Lower lobe of right lung (tissue), 2 donors: ENCODE results near the gene NEU3. TPM values are rescaled to one million over a fixed set of nuclear protein-coding genes. Genes with fewer than 3 reads are reported as not detected.

Experiments
- ATAC-seq, 2 donors: fragments of 200-7000 bp; cut with Tn5 transposase; one replicate each; pipeline ENCODE4 v1.9.1; 2020 to 2022; ENCODE audit warnings: mild to moderate bottlenecking in 2 of 2, moderate library complexity in 2 of 2
- DNase-seq: peaks from one replicate; pipeline ENCODE4 v3.0.0-alpha.2; 2020
- H3K27ac ChIP-seq: fragments of 200-600 bp; one replicate; pipeline ENCODE4 v1.8.0; 2022
- H3K27me3 ChIP-seq: fragments of 200-600 bp; one replicate; pipeline ENCODE4 v1.8.0; 2022; ENCODE audit warnings: low read depth
- H3K36me3 ChIP-seq: fragments of 200-600 bp; one replicate; pipeline ENCODE4 v1.8.0; 2022; ENCODE audit warnings: mild to moderate bottlenecking
- H3K4me1 ChIP-seq: fragments of 200-600 bp; one replicate; pipeline ENCODE4 v1.8.0; 2022
- H3K4me3 ChIP-seq: fragments of 200-600 bp; one replicate; pipeline ENCODE4 v1.8.0; 2022; ENCODE audit warnings: mild to moderate bottlenecking
- H3K9me3 ChIP-seq: fragments of 200-600 bp; one replicate; pipeline ENCODE4 v1.8.0; 2022
- intact Hi-C: fragments of 100-400 bp; cut with DNase I; formaldehyde crosslinking; loops from one replicate; pipeline ENCODE4 v1.11.0; 2022
- total RNA-seq: library from RNA; stranded (reverse); fragmentation: NEBNext Ultra II Directional; extraction: Animal tissue kit (Norgen Biotek cat#: 25700); gene quantifications from one replicate; pipeline ENCODE4 v1.2.1, GENCODE V29; 2021
- TF ChIP-seq, protein P1 (sequence below): fragments of 200-600 bp; IDR thresholded peaks from one replicate; pipeline ENCODE4 v1.8.0; 2022; ENCODE audit warnings: antibody characterized with exemption, mild to moderate bottlenecking
- donor health status: DM: no; HTN: yes; CAD: no; lungs with severe emphysema.

The NEU3 gene
- total RNA-seq, 1 donor from 2014 or later = 10.7 TPM

- DNase-seq = no peak
- H3K27me3 ChIP-seq = no peaks in the 10 kb centered on the region
- H3K4me3 ChIP-seq = no peak overlapping the region
- no peaks in the 10 kb centered on the region for H3K36me3 ChIP-seq
- no peak overlapping the region for H3K27ac ChIP-seq
- ATAC-seq = no peak
- H3K9me3 ChIP-seq = peaks cover 5% of the 10 kb centered on the region
- intact Hi-C loops = no loop called here
- H3K4me1 ChIP-seq = no peaks in the 10 kb centered on the region
- TF ChIP-seq, protein P1, sequence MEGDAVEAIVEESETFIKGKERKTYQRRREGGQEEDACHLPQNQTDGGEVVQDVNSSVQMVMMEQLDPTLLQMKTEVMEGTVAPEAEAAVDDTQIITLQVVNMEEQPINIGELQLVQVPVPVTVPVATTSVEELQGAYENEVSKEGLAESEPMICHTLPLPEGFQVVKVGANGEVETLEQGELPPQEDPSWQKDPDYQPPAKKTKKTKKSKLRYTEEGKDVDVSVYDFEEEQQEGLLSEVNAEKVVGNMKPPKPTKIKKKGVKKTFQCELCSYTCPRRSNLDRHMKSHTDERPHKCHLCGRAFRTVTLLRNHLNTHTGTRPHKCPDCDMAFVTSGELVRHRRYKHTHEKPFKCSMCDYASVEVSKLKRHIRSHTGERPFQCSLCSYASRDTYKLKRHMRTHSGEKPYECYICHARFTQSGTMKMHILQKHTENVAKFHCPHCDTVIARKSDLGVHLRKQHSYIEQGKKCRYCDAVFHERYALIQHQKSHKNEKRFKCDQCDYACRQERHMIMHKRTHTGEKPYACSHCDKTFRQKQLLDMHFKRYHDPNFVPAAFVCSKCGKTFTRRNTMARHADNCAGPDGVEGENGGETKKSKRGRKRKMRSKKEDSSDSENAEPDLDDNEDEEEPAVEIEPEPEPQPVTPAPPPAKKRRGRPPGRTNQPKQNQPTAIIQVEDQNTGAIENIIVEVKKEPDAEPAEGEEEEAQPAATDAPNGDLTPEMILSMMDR = no peak
Observed at GRCh38 chr11:75050516-75050915, 61.8 kb downstream of the NEU3 start.

- H3K9me3 ChIP-seq = peaks cover 5% of the 10 kb centered on the region
- H3K27ac ChIP-seq = no peak overlapping the region
- intact Hi-C loops = no loop called here
- H3K36me3 ChIP-seq = no peaks in the 10 kb centered on the region
- no peak for DNase-seq
- H3K4me3 ChIP-seq = no peak overlapping the region
- H3K4me1 ChIP-seq = no peaks in the 10 kb centered on the region
- H3K27me3 ChIP-seq = no peaks in the 10 kb centered on the region
- TF ChIP-seq, protein P1 = no peak
- no peak for ATAC-seq
Observed at GRCh38 chr11:75051043-75051442, 62.3 kb downstream of the NEU3 start.

DNA sequence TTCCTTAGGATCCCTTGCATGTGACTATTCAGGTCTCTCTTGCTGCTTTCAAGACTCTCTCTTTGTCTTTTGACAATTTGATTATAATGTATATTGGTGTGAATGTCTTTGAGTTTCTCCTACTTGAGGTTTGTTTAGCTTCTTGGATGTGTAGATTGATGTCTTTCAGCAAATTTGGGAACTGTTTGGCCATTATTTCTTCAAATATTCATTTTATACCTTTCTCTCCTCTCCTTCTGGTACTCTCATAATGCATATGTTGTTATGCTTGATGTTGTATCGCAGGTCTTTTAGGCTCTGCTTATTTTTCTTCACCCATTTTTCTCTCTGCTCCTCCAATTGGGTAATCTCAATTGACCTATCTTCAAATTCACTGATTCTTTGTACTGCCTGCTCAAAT lies 63.7 kb downstream of the NEU3 start:
- Histone ChIP-seq H3K4me3 (no peak overlapping the region), H3K27ac (no peak overlapping the region), H3K27me3 (no peaks in the 10 kb centered on the region), H3K36me3 (no peaks in the 10 kb centered on the region), H3K4me1 (no peaks in the 10 kb centered on the region), H3K9me3 (peaks cover 5% of the 10 kb centered on the region)
- intact Hi-C loops = no loop called here
- TF ChIP-seq, protein P1 = no peak
- ATAC-seq (no peak), DNase-seq (no peak)

DNA sequence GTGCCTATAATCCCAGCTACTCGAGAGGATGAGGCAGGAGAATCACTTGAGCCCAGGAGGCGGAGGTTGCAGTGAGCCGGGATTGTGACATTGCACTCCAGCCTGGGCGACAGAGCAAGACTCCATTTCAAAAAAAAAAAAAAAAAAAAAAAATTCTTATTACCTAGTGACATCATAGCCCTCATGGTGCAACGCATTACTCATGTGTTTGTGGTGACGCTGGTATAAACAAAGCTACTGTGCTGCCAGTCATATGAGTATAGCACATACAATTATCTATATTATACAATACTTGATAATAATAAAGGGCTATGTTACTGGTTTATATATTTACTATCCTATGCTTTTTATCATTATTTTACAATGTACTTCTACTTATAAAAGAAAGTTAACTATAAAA lies 66.8 kb downstream of the NEU3 start:
- TF ChIP-seq, protein P1 = no peak
- no peak for ATAC-seq
- Histone ChIP-seq H3K4me1 (no peaks in the 10 kb centered on the region), H3K9me3 (peaks cover 5% of the 10 kb centered on the region), H3K27ac (no peak overlapping the region), H3K27me3 (no peaks in the 10 kb centered on the region), H3K36me3 (no peaks in the 10 kb centered on the region), H3K4me3 (no peak overlapping the region)
- DNase-seq = no peak
- intact Hi-C loops = no loop called here

- Histone ChIP-seq H3K9me3 (peaks cover 5% of the 10 kb centered on the region), H3K4me3 (no peak overlapping the region), H3K27me3 (peaks cover 3% of the 10 kb centered on the region), H3K27ac (no peak overlapping the region), H3K36me3 (no peaks in the 10 kb centered on the region), H3K4me1 (no peaks in the 10 kb centered on the region)
- TF ChIP-seq, protein P1 = no peak
- ATAC-seq (no peak), DNase-seq (no peak)
- intact Hi-C loops = no loop called here
Observed at GRCh38 chr11:75056814-75057213, 68.1 kb downstream of the NEU3 start.

DNA sequence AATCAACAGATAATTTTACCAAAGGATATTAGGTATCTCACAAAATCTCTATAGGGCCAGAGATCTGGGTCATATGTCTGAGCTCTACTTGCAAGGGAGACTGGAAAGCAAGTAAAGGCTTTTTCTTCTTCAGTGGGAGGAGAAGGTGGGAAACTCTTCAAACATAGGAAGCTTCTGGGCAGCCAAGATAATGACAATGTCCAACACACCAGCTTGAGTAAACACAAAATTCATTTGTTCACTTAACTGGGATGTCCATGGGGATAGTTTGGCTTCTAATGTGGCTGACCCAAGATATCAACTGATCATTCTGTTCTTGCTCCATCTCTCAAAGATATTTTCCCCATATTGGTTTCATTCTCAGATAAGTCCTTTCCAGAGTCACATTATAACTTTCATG lies 70.6 kb downstream of the NEU3 start:
- H3K27me3 ChIP-seq = peaks cover 4% of the 10 kb centered on the region
- H3K27ac ChIP-seq = no peak overlapping the region
- no peak for ATAC-seq
- intact Hi-C loops = no loop called here
- H3K36me3 ChIP-seq = no peaks in the 10 kb centered on the region
- H3K4me1 ChIP-seq = no peaks in the 10 kb centered on the region
- no peak overlapping the region for H3K4me3 ChIP-seq
- H3K9me3 ChIP-seq = no peaks in the 10 kb centered on the region
- TF ChIP-seq, protein P1 = no peak
- no peak for DNase-seq
